Stimulated activated CD4-positive, alpha-beta T cell treated with anti-CD3 and anti-CD28 coated beads, Interleukin-4, amount 100 ng/mL, for 24 hours (primary cell): ENCODE results near the gene CTU2.

Source experiments
- DNase-seq: peaks from one replicate; pipeline ENCODE4 v3.0.0-alpha.2; 2020

Gene CTU2

GRCh38 chr16:88732172-88732960, 26.1 kb downstream of the CTU2 start:
- DNase-seq: no peak

DNA sequence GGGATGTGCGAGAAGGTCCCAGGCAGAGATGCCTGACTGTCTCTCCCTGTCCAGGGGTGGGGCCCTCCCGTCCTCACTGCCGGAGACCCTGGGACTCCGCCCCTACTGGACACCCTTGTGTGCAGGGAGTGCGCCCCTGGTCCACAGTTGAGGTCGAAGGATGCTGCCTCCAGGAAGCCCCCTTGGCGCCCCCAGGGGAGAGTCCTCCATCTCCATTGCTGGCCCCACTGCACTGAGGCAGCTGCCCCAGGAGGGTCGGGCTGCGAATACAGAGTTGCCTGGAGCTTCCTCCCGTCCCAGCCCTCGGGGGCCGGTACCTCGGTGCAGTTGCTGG, 26.6 kb downstream of the CTU2 start:
- DNase-seq: no peak

- DNase-seq: no peak
These were observed 27.5 kb downstream of the CTU2 start for GRCh38 chr16:88733630-88734360.

GRCh38 chr16:88734361-88734728, 28.0 kb downstream of the CTU2 start:
- no peak for DNase-seq

DNA sequence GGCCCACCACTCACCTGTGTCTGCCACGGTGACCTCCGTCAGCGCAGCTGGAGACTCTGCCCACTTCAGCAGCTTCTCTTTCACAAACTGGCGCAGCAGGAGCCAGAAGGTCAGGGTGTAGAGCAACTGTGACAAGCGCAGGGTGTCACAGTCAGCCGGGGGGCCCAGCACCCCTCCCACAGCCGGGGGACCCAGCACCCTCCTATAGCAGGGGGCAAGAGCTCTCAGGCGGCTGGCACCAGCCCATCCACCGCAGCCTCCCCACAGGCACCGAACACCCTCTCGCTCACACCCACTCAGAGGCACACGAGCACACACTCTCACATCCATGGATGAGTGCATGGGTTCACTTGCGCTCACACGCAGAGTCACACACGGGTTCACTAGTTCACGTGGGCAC, 28.8 kb downstream of the CTU2 start:
- no peak for DNase-seq

GRCh38 chr16:88735616-88736015, 29.3 kb downstream of the CTU2 start:
- DNase-seq: no peak

DNA sequence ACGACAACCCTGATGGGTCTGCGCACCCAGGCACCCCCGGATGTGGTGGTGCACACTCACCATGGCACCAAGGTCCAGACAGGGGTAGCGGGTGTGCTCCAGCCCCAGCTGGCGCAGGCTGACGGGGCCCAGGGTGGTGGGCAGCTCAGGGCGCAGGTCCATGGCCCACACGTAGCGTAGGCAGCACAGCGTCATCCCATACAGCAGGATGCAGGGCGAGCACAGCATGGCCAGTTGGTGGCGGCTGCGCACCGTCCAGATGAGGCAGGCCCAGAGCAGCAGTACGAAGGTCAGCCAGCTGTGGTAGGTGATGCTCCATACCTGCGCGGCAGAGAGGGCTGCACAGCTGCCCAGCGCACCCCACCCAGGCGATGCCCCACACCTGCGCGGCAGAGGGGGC, 29.8 kb downstream of the CTU2 start:
- no peak for DNase-seq

DNA sequence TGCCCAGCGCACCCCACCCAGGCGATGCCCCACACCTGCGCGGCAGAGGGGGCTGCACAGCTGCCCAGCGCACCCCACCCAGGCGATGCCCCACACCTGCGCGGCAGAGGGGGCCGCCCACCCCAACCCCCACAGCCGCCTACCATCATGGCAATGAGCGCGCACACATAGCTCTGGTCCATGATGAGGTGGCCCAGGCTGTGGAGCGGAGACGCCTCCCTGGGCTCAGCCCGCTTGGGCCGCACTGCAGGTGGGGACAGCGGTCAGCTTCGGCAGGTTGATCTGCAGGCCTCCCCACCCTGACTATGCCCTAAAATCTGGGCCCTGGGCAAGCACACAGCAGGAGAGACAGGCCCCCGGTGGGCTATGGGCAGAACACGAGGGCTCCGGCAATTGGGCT, 30.2 kb downstream of the CTU2 start:
- no peak for DNase-seq

DNA sequence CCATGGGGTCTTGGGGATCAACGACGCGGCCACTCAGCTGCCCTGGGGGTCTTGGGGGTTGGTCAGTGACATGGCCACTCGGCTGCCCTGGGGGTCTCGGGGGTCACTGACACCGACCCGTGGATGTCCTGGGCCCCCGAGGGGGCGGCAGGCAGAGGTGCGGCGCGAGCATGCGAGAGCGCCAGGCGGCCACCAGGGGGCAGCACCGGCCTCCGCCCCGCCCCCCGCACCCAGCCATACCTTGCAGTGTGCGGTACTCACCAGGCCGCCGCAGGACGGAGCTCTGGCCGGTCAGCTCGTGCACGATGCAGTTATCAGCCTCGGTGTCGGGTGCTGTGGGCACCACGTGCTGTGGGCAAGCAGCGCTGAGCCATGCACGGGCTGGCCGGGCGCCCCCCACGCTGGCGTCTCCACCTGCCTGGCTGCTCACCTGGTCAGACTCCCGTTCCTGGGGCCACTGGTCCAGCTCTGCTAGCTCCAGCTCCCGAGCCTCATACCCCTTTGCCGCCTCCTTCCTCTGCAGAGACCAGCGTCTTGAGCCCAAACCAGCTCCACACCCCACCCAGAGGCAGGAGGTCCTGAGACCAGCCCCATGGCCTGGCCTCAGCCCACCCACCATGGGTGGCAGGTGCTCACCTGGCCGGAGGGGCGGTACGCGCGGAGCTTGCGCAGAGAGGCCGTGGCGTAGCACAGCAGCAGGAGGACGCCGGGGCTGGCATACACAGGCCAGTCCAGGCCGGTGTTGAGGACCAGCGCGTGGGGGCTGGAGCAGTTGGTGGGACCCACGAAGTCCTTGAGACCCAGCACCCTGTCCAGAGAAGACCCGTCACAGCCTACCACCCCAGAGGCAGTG, 31.2 kb downstream of the CTU2 start:
- DNase-seq: peak; percentile 60

- no peak for DNase-seq
These were observed 32.1 kb downstream of the CTU2 start for GRCh38 chr16:88738151-88739084.

GRCh38 chr16:88739139-88739976, 33.1 kb downstream of the CTU2 start:
- DNase-seq: no peak

- no peak for DNase-seq
These were observed 33.8 kb downstream of the CTU2 start for GRCh38 chr16:88739977-88740726.

DNA sequence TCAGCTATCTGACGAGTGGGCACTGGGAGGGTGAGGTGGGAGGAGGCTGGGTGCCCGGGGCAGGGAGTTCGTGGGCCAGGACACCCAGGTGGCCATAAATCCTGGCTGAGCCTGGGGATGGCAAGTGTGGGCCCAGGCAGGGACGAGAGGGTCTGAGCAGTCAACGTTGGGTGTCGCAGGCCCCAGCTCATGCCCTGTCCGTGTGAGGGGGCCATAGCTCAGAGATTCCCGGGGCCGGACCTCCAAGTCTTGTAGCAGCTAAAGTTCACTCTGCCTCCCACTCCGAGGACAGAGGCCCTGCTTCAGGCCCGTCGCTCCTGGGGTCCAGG, 34.4 kb downstream of the CTU2 start:
- no peak for DNase-seq

DNA sequence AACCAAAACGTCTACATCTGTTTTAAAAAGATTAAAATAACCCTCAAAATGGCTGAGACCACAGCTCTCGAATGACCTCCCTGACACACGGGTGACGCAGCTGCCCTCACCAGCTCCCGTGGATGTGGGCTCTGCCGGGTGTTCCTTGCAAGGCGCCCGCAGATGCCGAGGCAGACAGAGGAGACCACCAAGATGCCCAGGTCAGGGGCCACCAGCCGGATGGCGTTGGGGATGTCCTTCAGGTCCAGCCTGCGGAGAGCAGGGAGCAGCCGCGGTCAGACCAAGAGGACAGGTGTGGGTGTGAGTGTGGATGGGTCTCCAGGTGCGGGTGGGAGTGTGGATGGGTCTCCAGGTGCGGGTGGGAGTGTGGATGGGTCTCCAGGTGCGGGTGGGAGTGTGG, 35.1 kb downstream of the CTU2 start:
- DNase-seq: no peak

GRCh38 chr16:88742896-88743605, 36.7 kb downstream of the CTU2 start:
- no peak for DNase-seq

DNA sequence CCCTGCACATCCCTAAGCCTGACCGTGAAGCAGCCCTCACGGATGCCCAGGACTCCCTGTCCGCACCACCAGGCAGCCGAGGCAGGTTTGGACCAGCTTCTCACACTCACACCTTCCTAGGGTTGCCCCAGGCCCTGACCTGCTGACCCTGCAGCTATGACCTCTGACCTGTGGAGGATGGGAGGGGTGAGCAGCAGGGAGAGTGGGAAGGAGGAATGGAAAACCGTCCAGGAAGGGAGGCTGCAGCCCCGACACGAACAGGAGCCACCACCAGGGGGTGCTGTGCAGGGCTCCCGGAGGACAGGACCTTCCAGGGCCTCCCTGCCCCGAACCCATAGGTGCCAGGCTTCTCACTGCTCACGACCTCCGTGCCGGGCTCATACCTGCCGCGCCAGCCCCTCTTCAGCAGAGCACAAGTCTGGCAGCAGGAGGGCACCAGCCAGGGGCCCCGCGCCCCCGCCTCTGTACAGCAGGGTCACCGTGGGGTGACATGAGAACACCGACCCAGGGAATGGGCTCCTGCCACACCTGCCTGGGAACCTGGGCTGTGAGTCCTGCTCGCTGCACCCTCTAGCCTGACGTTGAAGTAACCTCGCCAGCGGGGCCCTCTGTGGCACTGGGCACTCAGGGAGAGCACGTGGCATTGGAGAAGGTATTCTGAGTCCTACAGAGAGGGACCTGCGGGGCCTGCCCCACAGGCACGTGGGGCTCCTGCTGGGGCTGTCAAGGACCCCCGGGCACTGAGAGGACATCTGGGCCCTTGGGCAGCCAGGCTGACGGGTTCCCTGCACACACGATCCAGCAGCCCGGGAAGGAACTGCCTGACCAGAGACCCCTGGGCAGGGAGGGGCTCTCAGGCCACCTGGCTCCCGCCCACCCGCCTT, 37.6 kb downstream of the CTU2 start:
- DNase-seq: peak; percentile 79

DNA sequence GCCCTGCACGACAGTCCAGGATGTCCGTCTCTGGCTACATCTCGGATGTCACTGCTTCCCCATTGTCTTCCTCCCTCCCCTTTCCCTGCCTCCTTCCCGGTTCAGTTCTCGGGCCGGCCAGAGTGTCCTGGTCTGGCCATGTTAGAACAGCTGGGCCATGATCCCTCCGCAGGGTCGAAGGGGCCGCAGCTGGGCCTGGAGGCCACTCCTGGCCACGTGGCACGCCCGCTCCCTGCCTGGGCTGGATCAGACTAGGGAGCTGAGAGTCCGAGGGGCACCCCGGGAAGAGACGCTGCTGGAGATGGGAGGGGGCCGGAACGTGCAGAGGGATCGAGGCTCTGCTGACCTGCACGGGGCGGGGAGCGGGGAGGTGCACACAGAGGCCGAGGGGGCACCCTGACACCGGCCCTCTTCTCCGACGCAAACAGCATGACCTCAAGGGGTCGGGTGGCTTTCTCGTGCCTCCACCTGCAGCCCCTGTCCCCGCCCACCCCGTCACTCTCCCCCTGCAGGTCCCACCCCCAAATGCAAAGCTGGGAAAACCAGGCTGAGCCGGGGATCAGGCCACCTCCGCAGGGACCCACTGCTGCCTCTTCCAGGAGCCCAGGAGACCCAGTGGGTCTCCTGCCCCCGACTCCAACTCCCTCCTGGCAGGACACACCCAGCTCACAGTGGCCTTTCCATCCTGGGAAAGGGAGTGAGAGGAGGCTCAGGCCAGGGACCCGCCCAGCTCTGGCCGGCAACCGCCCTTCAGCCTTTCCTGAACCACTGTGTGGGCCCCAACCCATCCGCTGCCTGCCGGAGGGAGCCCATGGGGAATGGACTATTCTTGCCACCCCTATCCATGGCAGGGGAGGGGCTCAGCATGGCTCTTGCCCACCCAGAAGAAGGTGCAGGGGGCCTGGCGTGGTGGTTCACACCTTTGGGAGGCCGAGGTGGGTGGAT, 38.5 kb downstream of the CTU2 start:
- DNase-seq: no peak

GRCh38 chr16:88746506-88746905, 40.2 kb downstream of the CTU2 start:
- no peak for DNase-seq
